Measurements from ENCODE around the gene DNAJC5G. TPM values are rescaled to one million over a fixed set of nuclear protein-coding genes. Genes with fewer than 3 reads are reported as not detected.

DNAJC5G gene
- total and polyA plus RNA-seq, 12 donors: 0.14 to 2.9 (median 1.1) TPM; not detected in 4

- peaks cover 18 to 34% of the 10 kb centered on the region in 2 donors for H3K4me1 ChIP-seq (replicated peaks in 1 of 2)
- intact Hi-C loops (cut with DNase I): no loop called here
- H3K27ac ChIP-seq: peak overlapping the region in 4 of 5 donors; percentile 48 to 82 (median 66)
- TF ChIP-seq, protein P1, sequence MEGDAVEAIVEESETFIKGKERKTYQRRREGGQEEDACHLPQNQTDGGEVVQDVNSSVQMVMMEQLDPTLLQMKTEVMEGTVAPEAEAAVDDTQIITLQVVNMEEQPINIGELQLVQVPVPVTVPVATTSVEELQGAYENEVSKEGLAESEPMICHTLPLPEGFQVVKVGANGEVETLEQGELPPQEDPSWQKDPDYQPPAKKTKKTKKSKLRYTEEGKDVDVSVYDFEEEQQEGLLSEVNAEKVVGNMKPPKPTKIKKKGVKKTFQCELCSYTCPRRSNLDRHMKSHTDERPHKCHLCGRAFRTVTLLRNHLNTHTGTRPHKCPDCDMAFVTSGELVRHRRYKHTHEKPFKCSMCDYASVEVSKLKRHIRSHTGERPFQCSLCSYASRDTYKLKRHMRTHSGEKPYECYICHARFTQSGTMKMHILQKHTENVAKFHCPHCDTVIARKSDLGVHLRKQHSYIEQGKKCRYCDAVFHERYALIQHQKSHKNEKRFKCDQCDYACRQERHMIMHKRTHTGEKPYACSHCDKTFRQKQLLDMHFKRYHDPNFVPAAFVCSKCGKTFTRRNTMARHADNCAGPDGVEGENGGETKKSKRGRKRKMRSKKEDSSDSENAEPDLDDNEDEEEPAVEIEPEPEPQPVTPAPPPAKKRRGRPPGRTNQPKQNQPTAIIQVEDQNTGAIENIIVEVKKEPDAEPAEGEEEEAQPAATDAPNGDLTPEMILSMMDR (IDR thresholded peaks at IDR 0.05): no peak
- no peaks in the 10 kb centered on the region for H3K27me3 ChIP-seq
- H3K36me3 ChIP-seq (replicated peaks in 1 of 2): no peaks in the 10 kb centered on the region
- H3K9me3 ChIP-seq (replicated peaks in 1 of 3): no peaks in the 10 kb centered on the region
- WGBS, 4 donors: 67 to 81% (median 77%) methylated on average over 3 of the region's 3 CpGs
- no peak for DNase-seq
- no peak overlapping the region for H3K4me3 ChIP-seq
Measured at GRCh38 chr2:27281442-27281841, 6.2 kb downstream of the DNAJC5G start.

GRCh38 chr2:27281855-27282559 is 6.8 kb downstream of the DNAJC5G start, which contains the start of gene TRIM54:
Gene TRIM54, plus strand, starts transcription at chr2:27282429. Its CDS starts 303 bp downstream, at chr2:27282732.
- Histone ChIP-seq H3K4me3 (peak within 1 kb of the TSS in 1 of 4 donors; percentile 10), H3K4me1 (replicated peaks in 1 of 2) (peaks cover 18 to 34% of the 10 kb centered on the region in 2 donors), H3K9me3 (replicated peaks in 1 of 3) (no peaks in the 10 kb centered on the region), H3K36me3 (replicated peaks in 1 of 2) (no peaks in the 10 kb centered on the region), H3K27me3 (no peaks in the 10 kb centered on the region), H3K27ac (peak within 1 kb of the TSS in 4 of 5 donors; percentile 48 to 82 (median 66))
- TF ChIP-seq, protein P1 (IDR thresholded peaks at IDR 0.05): no peak
- TF ChIP-seq POLR2A (IDR thresholded peaks at IDR 0.05): no peak
- peak in 6 of 7 donors; percentile 54 to 80 (median 60) for DNase-seq
- 42 to 66% (median 56%) methylated on average over 3 to 5 of the region's 5 CpGs for WGBS, 4 donors
- intact Hi-C loops (cut with DNase I): no loop called here

DNA sequence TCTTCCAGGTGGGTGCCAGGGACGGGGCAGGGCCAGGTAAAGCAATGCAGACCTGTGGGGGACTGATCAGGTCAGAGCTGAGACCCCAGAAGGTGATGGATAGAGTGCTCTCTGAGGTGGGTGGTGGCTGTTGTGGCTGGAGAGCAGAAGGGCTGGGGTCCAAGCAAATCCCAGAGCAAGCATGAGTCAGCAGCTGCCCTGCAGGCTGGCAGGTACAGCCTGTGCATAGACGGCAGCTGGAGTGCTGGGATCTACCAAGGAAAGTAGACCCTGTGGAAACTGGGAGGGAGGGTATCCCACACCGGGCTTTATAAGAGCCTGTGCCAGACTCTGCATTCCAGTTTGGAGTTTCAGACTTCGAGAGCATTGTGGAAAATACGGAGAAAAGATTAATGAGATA is 7.7 kb downstream of the DNAJC5G start:
- Histone ChIP-seq H3K27ac (peak overlapping the region in 3 of 5 donors; percentile 60 to 82 (median 71)), H3K4me1 (replicated peaks in 1 of 2) (peaks cover 18 to 34% of the 10 kb centered on the region in 2 donors), H3K4me3 (peak overlapping the region in 1 of 4 donors; percentile 10), H3K36me3 (replicated peaks in 1 of 2) (no peaks in the 10 kb centered on the region), H3K9me3 (replicated peaks in 1 of 3) (no peaks in the 10 kb centered on the region), H3K27me3 (no peaks in the 10 kb centered on the region)
- WGBS, 4 donors: 40 to 47% (median 43%) methylated on average over 4 to 5 of the region's 5 CpGs
- no peak for TF ChIP-seq POLR2A (IDR thresholded peaks at IDR 0.05)
- TF ChIP-seq, protein P1 (IDR thresholded peaks at IDR 0.05): no peak
- intact Hi-C loops (cut with DNase I): no loop called here
- DNase-seq: peak in 3 of 7 donors; percentile 45 to 60 (median 59)

GRCh38 chr2:27284996-27285395 is 9.8 kb downstream of the DNAJC5G start:
- 92 to 96% (median 94%) methylated on average over 1 of the region's 1 CpG for WGBS, 4 donors
- Histone ChIP-seq H3K27ac (no peak overlapping the region), H3K27me3 (no peaks in the 10 kb centered on the region), H3K9me3 (replicated peaks in 1 of 3) (no peaks in the 10 kb centered on the region), H3K4me1 (replicated peaks in 1 of 2) (peaks cover 18 to 33% of the 10 kb centered on the region in 2 donors), H3K36me3 (replicated peaks in 1 of 2) (no peaks in the 10 kb centered on the region), H3K4me3 (no peak overlapping the region)
- intact Hi-C loops (cut with DNase I): no loop called here
- TF ChIP-seq, protein P1 (IDR thresholded peaks at IDR 0.05): no peak
- no peak for TF ChIP-seq POLR2A (IDR thresholded peaks at IDR 0.05)
- no peak for DNase-seq
